GM12892 (cell line): ENCODE results near the gene TMEM161A.

Experiments
- POLR2A ChIP-seq: IDR thresholded peaks from 2 replicates; pipeline ENCODE4 v1.6.1; 2011; ENCODE audit warnings: low read depth, low read length, control low read depth
- POLR2AphosphoS5 ChIP-seq: IDR thresholded peaks from 2 replicates; pipeline ENCODE4 v1.6.1; 2011; ENCODE audit warnings: low read depth, low read length, control low read depth
- TAF1 ChIP-seq: IDR thresholded peaks from 2 replicates; pipeline ENCODE4 v1.6.1; 2011; ENCODE audit warnings: low read depth, mild to moderate bottlenecking, control low read depth, low read length, borderline replicate concordance

DNA sequence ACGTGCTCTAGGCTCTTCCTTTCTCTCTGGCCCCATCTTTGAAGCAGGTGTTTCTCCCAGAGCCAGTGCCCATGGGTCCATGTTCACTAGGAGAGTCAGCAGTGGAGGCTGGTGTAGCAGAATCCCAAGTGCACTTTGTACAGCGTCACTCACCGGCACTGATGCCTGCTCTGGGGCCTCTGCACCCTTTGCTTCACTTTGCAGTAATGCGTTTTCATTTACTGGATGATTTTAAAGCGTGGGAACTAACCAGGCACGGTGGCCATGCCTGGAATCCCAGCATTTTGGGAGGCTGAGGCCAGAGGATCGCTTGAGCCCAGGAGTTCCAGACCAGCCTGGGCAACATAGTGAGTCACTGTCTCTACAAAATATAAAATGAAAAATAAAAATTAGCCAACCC is 43.8 kb downstream of the TMEM161A start:
- TF ChIP-seq POLR2A, result no peak
- TF ChIP-seq POLR2AphosphoS5, result no peak
- no peak for TF ChIP-seq TAF1
